NCI-H748 treated with DMSO at 0.1 percent for 48 hours (cell line): Measurements from ENCODE around the gene BDH1.

Source experiments
- DNase-seq: peaks from one replicate; lab custom pipeline; 2025; lab: John Stamatoyannopoulos, UW

The BDH1 gene

GRCh38 chr3:197547306-197548011 is 8.3 kb downstream of the BDH1 start:
- DNase-seq, result no peak

GRCh38 chr3:197546307-197547085 is 9.3 kb downstream of the BDH1 start:
- DNase-seq, result no peak

DNA sequence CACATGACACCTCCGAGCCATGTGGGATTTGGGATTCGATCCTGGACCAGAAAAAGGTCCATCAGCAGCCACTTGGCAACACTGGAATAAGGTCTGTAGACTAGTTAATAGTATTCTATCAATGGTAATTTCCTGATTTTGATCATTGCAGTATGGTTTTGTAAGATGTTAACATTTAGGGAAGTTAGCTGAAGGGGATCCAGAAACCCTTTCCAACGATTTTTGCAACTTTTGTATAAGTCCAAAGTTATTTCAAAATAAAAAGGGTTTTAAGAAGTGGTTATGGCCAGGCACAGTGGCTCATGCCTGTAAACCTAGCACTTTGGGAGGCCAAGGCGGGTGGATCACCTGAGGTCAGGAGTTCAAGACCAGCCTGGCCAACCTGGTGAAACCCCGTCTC is 10.2 kb downstream of the BDH1 start:
- DNase-seq, result no peak

- DNase-seq, result no peak
These were observed 10.7 kb downstream of the BDH1 start for GRCh38 chr3:197545101-197545500.

DNA sequence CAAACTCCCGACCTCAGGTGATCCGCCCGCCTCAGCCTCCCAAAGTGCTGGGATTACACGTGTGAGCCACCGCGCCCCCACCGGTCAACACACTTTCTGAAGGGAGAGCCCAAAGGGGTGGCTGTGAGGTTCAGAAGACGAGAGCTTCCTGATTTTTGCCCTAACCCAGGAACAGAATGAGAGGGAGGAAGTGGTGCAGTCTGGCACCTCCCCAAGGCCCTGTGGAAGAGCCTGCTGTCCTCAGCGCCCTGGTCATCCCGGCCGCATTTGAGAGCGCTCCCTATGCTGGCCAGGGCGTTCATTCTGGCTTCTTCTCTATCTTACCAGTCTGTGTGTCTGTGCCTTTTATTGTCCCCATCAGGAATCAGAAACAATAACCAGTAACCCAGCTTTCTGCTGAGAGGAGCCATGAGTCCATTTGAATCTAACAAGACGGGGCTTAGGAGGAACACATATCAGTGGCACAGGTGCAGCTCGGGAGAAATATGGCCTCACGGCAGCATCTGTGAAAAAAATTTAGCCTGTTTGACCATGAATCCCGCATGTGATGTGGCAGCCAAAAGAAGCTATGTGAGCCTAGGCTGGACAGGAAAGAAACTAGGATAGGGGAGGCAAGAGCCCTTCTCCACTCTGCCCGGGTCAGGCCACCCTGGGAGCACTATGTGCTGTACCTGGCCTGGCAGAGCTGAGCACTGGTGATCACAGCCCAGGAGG is 12.9 kb downstream of the BDH1 start:
- no peak for DNase-seq

- DNase-seq, result no peak
These were observed 13.8 kb downstream of the BDH1 start for GRCh38 chr3:197541756-197542539.

- no peak for DNase-seq
These were observed 14.8 kb downstream of the BDH1 start for GRCh38 chr3:197540961-197541377.

- no peak for DNase-seq
These were observed 16.1 kb downstream of the BDH1 start for GRCh38 chr3:197539651-197540051.

DNA sequence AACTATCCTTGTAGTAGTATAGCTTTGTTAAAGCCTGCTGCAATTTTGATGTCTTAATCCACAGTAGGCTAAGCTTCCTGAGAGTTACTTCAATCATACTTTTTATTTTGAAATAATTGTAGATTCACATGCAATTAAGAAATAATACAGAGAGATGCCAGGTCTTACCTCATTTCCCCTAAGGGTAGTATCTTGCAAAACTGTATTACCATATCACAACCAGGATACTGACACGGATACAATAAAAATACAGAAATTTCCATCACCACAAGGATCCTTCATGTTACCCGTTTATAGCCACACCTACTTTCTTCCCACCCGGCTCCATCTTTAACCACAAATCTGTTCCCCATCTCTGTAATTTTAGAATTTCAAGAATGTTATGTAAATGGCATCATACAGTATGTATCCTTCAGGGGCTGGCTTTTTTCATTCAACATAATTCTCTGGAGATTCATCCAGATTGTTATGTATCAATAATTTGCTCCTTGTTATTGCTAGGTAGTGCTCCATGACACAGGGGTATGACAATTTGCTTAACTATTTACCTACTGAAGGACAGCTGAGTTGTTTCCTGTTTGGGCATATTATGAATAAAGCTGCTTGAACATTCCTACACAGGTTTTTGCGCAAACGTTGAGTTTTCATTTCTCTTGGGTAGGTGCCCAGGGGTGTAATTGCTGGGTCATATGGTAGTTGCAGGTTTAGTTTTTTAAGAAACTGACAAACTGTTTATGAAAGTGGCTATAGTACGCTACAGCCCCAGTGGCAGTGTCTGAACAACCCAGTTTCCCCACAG is 21.6 kb downstream of the BDH1 start:
- DNase-seq, result no peak

DNA sequence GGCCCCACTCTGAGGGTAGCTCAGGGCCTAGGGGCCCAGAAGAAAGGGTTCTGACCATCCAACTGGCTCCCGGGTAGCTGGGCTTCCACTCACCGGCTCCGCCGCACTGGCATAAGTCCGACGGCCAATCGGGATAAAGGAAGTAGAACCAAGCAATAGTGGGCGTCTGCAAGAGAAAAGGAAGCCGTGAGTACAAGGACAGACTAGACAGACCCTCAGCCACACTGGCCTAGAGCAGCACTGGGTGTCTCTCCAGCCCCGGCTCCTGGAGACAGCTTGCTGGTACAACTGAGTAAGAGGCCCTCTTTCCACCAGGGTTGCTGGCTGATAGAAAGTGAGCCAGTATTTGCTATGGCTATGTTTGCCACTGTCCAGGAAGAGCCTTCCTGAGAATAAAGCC is 22.4 kb downstream of the BDH1 start:
- no peak for DNase-seq

DNA sequence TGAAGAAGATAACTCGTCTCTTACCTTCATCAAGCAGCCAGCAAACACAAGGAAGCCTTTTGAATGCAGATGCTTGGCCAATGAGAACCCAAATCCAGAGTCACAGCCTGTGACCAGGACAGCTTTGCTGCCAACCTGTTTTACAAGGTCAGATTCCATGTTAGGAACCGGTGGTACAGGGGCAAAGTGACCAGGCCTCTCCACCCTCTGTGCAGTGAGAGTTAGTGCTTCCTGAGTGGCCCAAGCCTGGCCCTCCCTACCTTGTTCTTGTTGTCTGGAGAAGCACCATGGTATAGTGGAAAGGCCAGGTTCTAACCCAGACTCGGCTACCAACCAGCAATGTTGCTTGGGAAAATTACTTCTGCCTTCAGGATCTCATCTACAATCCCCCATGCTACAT is 23.4 kb downstream of the BDH1 start:
- no peak for DNase-seq

- no peak for DNase-seq
These were observed 27.6 kb downstream of the BDH1 start for GRCh38 chr3:197528190-197528589.

- DNase-seq, result no peak
These were observed 28.2 kb downstream of the BDH1 start for GRCh38 chr3:197527569-197527968.

DNA sequence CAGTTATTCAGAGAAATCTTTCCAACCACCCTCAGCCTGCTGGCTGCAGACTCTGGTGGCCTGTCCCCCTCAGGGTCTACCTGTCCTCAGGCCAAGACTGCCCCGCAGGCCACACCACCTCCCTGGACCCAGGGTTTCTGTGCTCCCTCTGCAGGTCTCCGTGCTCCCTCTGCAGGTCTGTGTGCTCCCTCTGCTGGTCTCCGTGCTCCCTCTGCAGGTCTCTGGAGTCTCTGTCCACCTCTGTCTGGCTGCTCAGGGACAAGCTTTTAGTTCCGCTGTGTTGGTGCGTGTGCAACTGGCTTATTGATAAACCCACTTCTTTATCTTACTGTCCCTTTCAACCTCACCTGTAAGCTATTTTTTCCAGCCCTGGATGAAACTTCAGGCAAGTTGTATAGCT is 30.1 kb downstream of the BDH1 start:
- no peak for DNase-seq

DNA sequence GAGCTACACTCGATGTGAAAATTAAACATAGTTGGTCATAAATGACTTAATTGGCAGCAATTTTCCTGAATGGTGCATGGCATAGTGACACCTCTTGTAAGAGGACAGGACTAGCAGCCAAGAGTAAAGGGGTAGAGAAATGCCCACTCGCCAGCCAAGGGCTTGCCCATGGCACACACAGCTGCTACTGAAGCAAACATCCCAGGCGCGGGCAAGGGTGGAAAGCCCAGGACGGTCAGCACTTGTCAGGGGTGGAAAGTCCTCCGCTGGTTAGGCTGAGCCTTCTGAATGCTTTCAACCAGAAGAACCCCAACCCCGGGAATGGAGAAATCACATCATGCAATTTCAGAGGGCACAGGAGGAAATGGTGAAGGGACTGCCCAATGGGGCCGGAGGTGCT is 31.6 kb downstream of the BDH1 start:
- no peak for DNase-seq

GRCh38 chr3:197523526-197523925 is 32.2 kb downstream of the BDH1 start:
- no peak for DNase-seq

DNA sequence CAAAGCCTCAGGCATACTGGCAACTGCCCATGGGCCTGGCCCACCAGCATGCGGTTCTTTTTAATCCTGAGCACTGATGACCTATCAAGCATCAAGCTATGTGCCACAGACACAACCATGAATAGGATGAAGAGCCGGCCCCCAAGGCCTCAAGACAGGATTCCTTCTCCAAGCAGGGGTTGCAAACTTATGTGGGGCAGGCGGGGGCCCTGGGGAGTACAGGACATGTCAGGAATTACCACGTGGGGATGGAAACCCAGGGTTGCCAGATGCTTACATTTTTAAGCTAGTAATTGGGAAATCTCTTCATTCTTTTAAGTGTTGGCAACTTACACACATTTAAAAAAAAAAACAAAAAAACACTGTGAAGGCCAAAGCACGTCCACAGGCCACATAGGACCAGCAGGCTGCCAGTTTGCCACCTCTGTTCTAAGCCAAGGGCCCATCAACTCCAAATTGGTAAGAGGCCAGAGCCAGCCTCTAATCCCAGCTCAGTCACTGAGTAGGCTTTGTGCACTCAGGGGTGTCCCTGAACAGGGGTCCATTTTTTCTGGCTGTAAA is 32.8 kb downstream of the BDH1 start:
- no peak for DNase-seq

DNA sequence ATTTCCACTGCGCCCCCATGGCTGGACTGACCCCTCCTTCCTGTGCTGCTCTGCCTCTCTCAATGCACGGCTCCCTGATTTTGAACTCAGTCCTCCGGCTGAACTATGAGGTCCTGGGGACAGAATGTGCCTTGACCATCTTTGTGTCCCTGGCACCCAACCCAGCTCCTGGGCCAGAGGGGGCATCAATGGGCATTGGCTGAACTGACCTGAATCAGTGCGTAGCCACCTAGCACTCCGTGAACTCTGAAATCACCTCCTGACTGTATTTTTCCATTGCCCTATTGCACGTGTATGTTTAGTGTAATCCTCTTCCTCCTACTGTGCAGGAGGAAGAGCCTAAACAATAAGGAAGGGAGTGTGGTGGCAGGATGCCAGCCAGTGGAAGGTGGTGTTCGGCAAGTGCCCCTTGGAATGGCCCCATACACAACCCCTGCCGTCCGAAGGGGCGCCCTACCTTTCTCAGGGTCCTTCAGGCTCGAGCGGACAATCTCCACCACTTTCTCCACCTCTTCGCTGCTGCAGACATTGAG is 33.5 kb downstream of the BDH1 start:
- no peak for DNase-seq

- no peak for DNase-seq
These were observed 34.2 kb downstream of the BDH1 start for GRCh38 chr3:197521277-197522182.
